Measurements from ENCODE around the gene PWWP2B. TPM values are rescaled to one million over a fixed set of nuclear protein-coding genes. Genes with fewer than 3 reads are reported as not detected.
A peak's percentile ranks its signal among the peaks of the same experiment; 100 is the strongest.
"Not testable (repeated sequence)": the region's sequence is repeated elsewhere in the genome, so short reads cannot be mapped to it uniquely, and the experiment has no call there.

Gene PWWP2B
- 1 to 10 TPM; 1.5 to 3.1 TPM for total RNA-seq

- Mint-ChIP-seq H3K27me3 (no peaks in the 10 kb centered on the region), H3K4me3 (peak within 1 kb of the TSS; percentile 69), H3K9me3 (peaks cover 5% of the 10 kb centered on the region), H3K36me3 (ENCODE audit: low read depth) (no peaks in the 10 kb centered on the region), H3K27ac (no peak within 1 kb of the TSS), H3K4me1 (no peaks in the 10 kb centered on the region)
- ATAC-seq (replicated peaks): peak; percentile 48
These were observed at the start of gene PWWP2B for GRCh38 chr10:132397036-132397541. Gene PWWP2B (plus strand): TSS chr10:132397200. CDS start chr10:132397227, 27 bp downstream.

GRCh38 chr10:132347211-132347930 lies 49.6 kb upstream of the PWWP2B start:
- Mint-ChIP-seq H3K36me3 (ENCODE audit: low read depth) (peaks cover 5% of the 10 kb centered on the region), H3K27me3 (no peaks in the 10 kb centered on the region), H3K4me3 (no peak overlapping the region), H3K4me1 (no peaks in the 10 kb centered on the region), H3K27ac (peak overlapping the region; percentile 49), H3K9me3 (no peaks in the 10 kb centered on the region)
- ATAC-seq (replicated peaks): no peak

GRCh38 chr10:132347931-132348267 lies 49.1 kb upstream of the PWWP2B start:
- ATAC-seq (replicated peaks): no peak
- Mint-ChIP-seq H3K27me3 (no peaks in the 10 kb centered on the region), H3K27ac (no peak overlapping the region)

GRCh38 chr10:132349766-132350165 lies 47.2 kb upstream of the PWWP2B start:
- H3K4me3 Mint-ChIP-seq: no peak overlapping the region
- peaks cover 5% of the 10 kb centered on the region for H3K36me3 Mint-ChIP-seq (ENCODE audit: low read depth)
- peaks cover 4% of the 10 kb centered on the region for H3K4me1 Mint-ChIP-seq
- no peak for ATAC-seq (replicated peaks)
- H3K9me3 Mint-ChIP-seq: no peaks in the 10 kb centered on the region
- H3K27ac Mint-ChIP-seq: no peak overlapping the region
- H3K27me3 Mint-ChIP-seq: no peaks in the 10 kb centered on the region

More at GRCh38 chr10:132347931-132348267, 49.1 kb upstream of the PWWP2B start:
- Mint-ChIP-seq H3K4me1 (peaks cover 4% of the 10 kb centered on the region), H3K36me3 (ENCODE audit: low read depth) (peaks cover 5% of the 10 kb centered on the region), H3K9me3 (no peaks in the 10 kb centered on the region), H3K4me3 (no peak overlapping the region)

- H3K27ac Mint-ChIP-seq: no peak overlapping the region
- peaks cover 2% of the 10 kb centered on the region for H3K36me3 Mint-ChIP-seq (ENCODE audit: low read depth)
- H3K4me3 Mint-ChIP-seq: no peak overlapping the region
- no peak for ATAC-seq (replicated peaks)
- H3K9me3 Mint-ChIP-seq: no peaks in the 10 kb centered on the region
- H3K4me1 Mint-ChIP-seq: peaks cover 4% of the 10 kb centered on the region
- no peaks in the 10 kb centered on the region for H3K27me3 Mint-ChIP-seq
These were observed 46.6 kb upstream of the PWWP2B start for GRCh38 chr10:132350391-132350790.

GRCh38 chr10:132350946-132351345 lies 46.1 kb upstream of the PWWP2B start:
- no peaks in the 10 kb centered on the region for H3K27me3 Mint-ChIP-seq
- H3K9me3 Mint-ChIP-seq: no peaks in the 10 kb centered on the region
- no peak overlapping the region for H3K27ac Mint-ChIP-seq
- no peak overlapping the region for H3K4me3 Mint-ChIP-seq
- no peaks in the 10 kb centered on the region for H3K36me3 Mint-ChIP-seq (ENCODE audit: low read depth)
- H3K4me1 Mint-ChIP-seq: peaks cover 4% of the 10 kb centered on the region
- ATAC-seq (replicated peaks): no peak

- Mint-ChIP-seq H3K4me3 (no peak overlapping the region), H3K36me3 (ENCODE audit: low read depth) (no peaks in the 10 kb centered on the region), H3K9me3 (no peaks in the 10 kb centered on the region), H3K27me3 (no peaks in the 10 kb centered on the region), H3K4me1 (peaks cover 4% of the 10 kb centered on the region), H3K27ac (no peak overlapping the region)
- ATAC-seq (replicated peaks): no peak
These were observed 45.4 kb upstream of the PWWP2B start for GRCh38 chr10:132351611-132352010.

- not testable (repeated sequence) for H3K27ac Mint-ChIP-seq; H3K9me3 Mint-ChIP-seq; H3K4me3 Mint-ChIP-seq; H3K4me1 Mint-ChIP-seq; H3K36me3 Mint-ChIP-seq (ENCODE audit: low read depth); H3K27me3 Mint-ChIP-seq
- ATAC-seq (replicated peaks): peak; percentile 74
These were observed 44.3 kb upstream of the PWWP2B start for GRCh38 chr10:132352462-132353308.

GRCh38 chr10:132353456-132354355 lies 43.3 kb upstream of the PWWP2B start:
- no peak for ATAC-seq (replicated peaks)
- H3K27ac Mint-ChIP-seq: no peak overlapping the region
- no peaks in the 10 kb centered on the region for H3K27me3 Mint-ChIP-seq
- H3K9me3 Mint-ChIP-seq: no peaks in the 10 kb centered on the region
- no peak overlapping the region for H3K4me3 Mint-ChIP-seq
- H3K4me1 Mint-ChIP-seq: peaks cover 4% of the 10 kb centered on the region
- no peaks in the 10 kb centered on the region for H3K36me3 Mint-ChIP-seq (ENCODE audit: low read depth)

- Mint-ChIP-seq H3K9me3 (no peaks in the 10 kb centered on the region), H3K36me3 (ENCODE audit: low read depth) (no peaks in the 10 kb centered on the region), H3K4me1 (peaks cover 4% of the 10 kb centered on the region), H3K4me3 (no peak overlapping the region), H3K27me3 (no peaks in the 10 kb centered on the region), H3K27ac (no peak overlapping the region)
- no peak for ATAC-seq (replicated peaks)
These were observed 42.5 kb upstream of the PWWP2B start for GRCh38 chr10:132354356-132355094.

GRCh38 chr10:132355297-132355696 lies 41.7 kb upstream of the PWWP2B start:
- Mint-ChIP-seq H3K4me1 (peaks cover 4% of the 10 kb centered on the region), H3K9me3 (no peaks in the 10 kb centered on the region), H3K27ac (no peak overlapping the region), H3K4me3 (no peak overlapping the region), H3K36me3 (ENCODE audit: low read depth) (no peaks in the 10 kb centered on the region), H3K27me3 (no peaks in the 10 kb centered on the region)
- ATAC-seq (replicated peaks): no peak

- no peaks in the 10 kb centered on the region for H3K9me3 Mint-ChIP-seq
- no peaks in the 10 kb centered on the region for H3K27me3 Mint-ChIP-seq
- peaks cover 4% of the 10 kb centered on the region for H3K4me1 Mint-ChIP-seq
- H3K4me3 Mint-ChIP-seq: no peak overlapping the region
- no peak for ATAC-seq (replicated peaks)
- no peaks in the 10 kb centered on the region for H3K36me3 Mint-ChIP-seq (ENCODE audit: low read depth)
- H3K27ac Mint-ChIP-seq: no peak overlapping the region
These were observed 41.2 kb upstream of the PWWP2B start for GRCh38 chr10:132355754-132356153.

- ATAC-seq (replicated peaks): no peak
- no peaks in the 10 kb centered on the region for H3K36me3 Mint-ChIP-seq (ENCODE audit: low read depth)
These were observed 40.3 kb upstream of the PWWP2B start for GRCh38 chr10:132356621-132357195.

More at GRCh38 chr10:132356621-132357195, 40.3 kb upstream of the PWWP2B start:
- H3K27ac Mint-ChIP-seq: no peak overlapping the region
- no peaks in the 10 kb centered on the region for H3K27me3 Mint-ChIP-seq
- H3K9me3 Mint-ChIP-seq: no peaks in the 10 kb centered on the region
- no peak overlapping the region for H3K4me3 Mint-ChIP-seq
- peaks cover 4% of the 10 kb centered on the region for H3K4me1 Mint-ChIP-seq

Measured in activated T-helper 17 cell treated with anti-CD3 and anti-CD28 coated beads, Interleukin-2, amount 50 U/mL, for 72 hours (primary cell).